Trophoblast cell (in vitro differentiated cells and primary cell): ENCODE data around the gene TSNAXIP1.

ENCODE experiments used
- DNase-seq, 2 donors: peaks; one replicate each; pipeline ENCODE4 v3.0.0-alpha.2; 2016
- H2AFZ ChIP-seq: 2 replicates; pipeline ENCODE4 v1.6.1; 2013; ENCODE audit warnings: low read length, moderate library complexity, mild to moderate bottlenecking; ENCODE audit not compliant: insufficient read depth, poor library complexity
- H2AK5ac ChIP-seq: 2 replicates; pipeline ENCODE4 v1.6.1; 2013; ENCODE audit warnings: mild to moderate bottlenecking, low read length
- H2BK120ac ChIP-seq: 2 replicates; pipeline ENCODE4 v1.6.1; 2013; ENCODE audit warnings: low read length, mild to moderate bottlenecking, moderate library complexity; ENCODE audit not compliant: insufficient read depth, poor library complexity
- H2BK12ac ChIP-seq: 2 replicates; pipeline ENCODE4 v1.6.1; 2013; ENCODE audit warnings: mild to moderate bottlenecking, low read length, moderate library complexity
- H2BK5ac ChIP-seq: 2 replicates; pipeline ENCODE4 v1.6.1; 2013; ENCODE audit warnings: low read length, low read depth, moderate library complexity, mild to moderate bottlenecking; ENCODE audit not compliant: poor library complexity
- H3K14ac ChIP-seq: 2 replicates; pipeline ENCODE4 v1.6.1; 2013; ENCODE audit warnings: mild to moderate bottlenecking, low read length
- H3K18ac ChIP-seq: 2 replicates; pipeline ENCODE4 v1.6.1; 2013; ENCODE audit warnings: mild to moderate bottlenecking, low read length
- H3K23ac ChIP-seq: 2 replicates; pipeline ENCODE4 v1.6.1; 2013; ENCODE audit warnings: low read length
- H3K27ac ChIP-seq: 2 replicates; pipeline ENCODE4 v1.5.1; 2013; ENCODE audit warnings: low read depth, mild to moderate bottlenecking, inconsistent platforms, low read length, moderate library complexity
- H3K27me3 ChIP-seq: 2 replicates; pipeline ENCODE4 v1.6.1; 2013; ENCODE audit warnings: inconsistent platforms, mild to moderate bottlenecking, low read length, moderate library complexity; ENCODE audit not compliant: insufficient read depth
- H3K36me3 ChIP-seq, 2 experiments: 1 replicate in 1 of 2; 2 replicates in 1 of 2; pipeline ENCODE4 v1.6.1; 2013; ENCODE audit warnings: low read length in 2 of 2, mild to moderate bottlenecking in 2 of 2, moderate library complexity in 1 of 2; ENCODE audit not compliant: insufficient read depth in 2 of 2, control insufficient read depth in 1 of 2
- H3K4ac ChIP-seq: 2 replicates; pipeline ENCODE4 v1.6.1; 2013; ENCODE audit warnings: low read depth, mild to moderate bottlenecking, low read length, moderate library complexity
- H3K4me1 ChIP-seq, 2 experiments: 1 replicate in 1 of 2; 2 replicates in 1 of 2; pipeline ENCODE4 v1.6.1; 2013; ENCODE audit warnings: low read length in 2 of 2, mild to moderate bottlenecking in 2 of 2, moderate library complexity in 1 of 2; ENCODE audit not compliant: insufficient read depth in 2 of 2, control insufficient read depth in 1 of 2
- H3K4me2 ChIP-seq: 2 replicates; pipeline ENCODE4 v1.6.1; 2013; ENCODE audit warnings: inconsistent platforms, mild to moderate bottlenecking, low read length, moderate library complexity
- H3K4me3 ChIP-seq: 2 replicates; pipeline ENCODE4 v1.5.1; 2013; ENCODE audit warnings: mild to moderate bottlenecking, low read depth, low read length, inconsistent platforms
- H3K79me1 ChIP-seq: one replicate; pipeline ENCODE4 v1.6.1; 2013; ENCODE audit warnings: low read length
- H3K79me2 ChIP-seq: 2 replicates; pipeline ENCODE4 v1.6.1; 2013; ENCODE audit warnings: low read length, mild to moderate bottlenecking; ENCODE audit not compliant: control insufficient read depth, insufficient read depth, poor library complexity
- H3K9ac ChIP-seq: 2 replicates; pipeline ENCODE4 v1.6.1; 2013; ENCODE audit warnings: mild to moderate bottlenecking, low read length
- H3K9me3 ChIP-seq: 2 replicates; pipeline ENCODE4 v1.6.1; 2013; ENCODE audit warnings: low read depth, mild to moderate bottlenecking, control low read depth, inconsistent platforms, low read length; ENCODE audit not compliant: insufficient read depth
- H4K12ac ChIP-seq: 2 replicates; pipeline ENCODE4 v1.6.1; 2013; ENCODE audit warnings: low read depth, mild to moderate bottlenecking, low read length, moderate library complexity
- H4K8ac ChIP-seq: 2 replicates; pipeline ENCODE4 v1.6.1; 2013; ENCODE audit warnings: low read depth, mild to moderate bottlenecking, low read length, moderate library complexity
- H4K91ac ChIP-seq: one replicate; pipeline ENCODE4 v1.6.1; 2013; ENCODE audit warnings: low read depth, mild to moderate bottlenecking, low read length, moderate library complexity
- WGBS: extraction: QIAGEN DNeasy Blood & Tissue Kit; methylation state at CpG from one replicate; pipeline ENCODE4 v1.1.7; 2013; ENCODE audit warnings: missing lambda C conversion rate; ENCODE audit not compliant: insufficient read length, insufficient coverage; ENCODE audit errors: extremely low coverage; 5-methylcytosine and 5-hydroxymethylcytosine counted together

The TSNAXIP1 gene

DNA sequence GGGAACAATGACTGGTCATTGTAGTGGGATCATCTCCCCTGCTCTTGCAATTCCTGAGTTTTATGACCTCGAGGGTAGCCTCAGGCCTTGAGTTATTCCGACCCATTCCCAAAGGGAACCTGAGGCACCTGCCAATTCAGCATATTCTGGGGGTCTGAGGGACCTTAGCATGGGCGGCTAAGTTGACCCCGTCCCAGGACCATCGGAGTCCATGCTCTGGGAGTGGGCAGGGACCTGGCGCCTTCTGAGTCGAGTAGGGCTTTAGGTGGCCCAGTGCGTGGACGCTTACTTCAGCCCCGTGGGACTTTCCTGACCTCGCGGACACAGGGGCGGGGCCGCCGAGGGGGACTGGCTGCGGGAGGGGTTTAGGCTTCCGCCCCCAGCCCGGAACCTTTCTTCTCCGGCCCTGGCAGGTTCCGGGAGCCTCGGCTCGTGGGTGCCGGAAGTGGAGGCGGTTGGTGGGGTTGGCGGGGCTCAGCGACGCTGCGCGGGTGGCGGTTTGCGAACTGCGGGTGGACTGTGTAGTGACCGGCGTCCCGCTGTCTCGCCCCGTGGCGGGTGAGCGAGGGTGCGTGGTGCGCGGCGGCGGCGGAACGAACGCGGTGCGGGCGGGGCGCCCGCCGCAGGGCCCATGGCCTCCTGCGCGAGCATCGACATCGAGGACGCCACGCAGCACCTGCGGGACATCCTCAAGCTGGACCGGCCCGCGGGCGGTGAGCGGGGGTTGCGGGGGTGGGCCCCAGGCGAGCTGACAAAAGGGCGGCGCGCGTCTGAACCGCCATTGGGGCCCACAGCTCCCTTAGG, 66.1 kb downstream of the TSNAXIP1 start, which contains the start of gene EDC4:
Gene EDC4 (plus strand): TSS at position 422 of the 804 bp plus-strand sequence. CDS start 210 bp downstream, at position 632.
- H3K27ac ChIP-seq: peak within 1 kb of the TSS; percentile 12
- peak within 1 kb of the TSS; percentile 78 for H3K4ac ChIP-seq
- peak within 1 kb of the TSS; percentile 53 for H3K18ac ChIP-seq
- peak within 1 kb of the TSS; percentile 63 for H4K12ac ChIP-seq
- no peak within 1 kb of the TSS for H3K23ac ChIP-seq
- H3K27me3 ChIP-seq: no peaks in the 10 kb centered on the region
- peak within 1 kb of the TSS; percentile 37 for H2BK120ac ChIP-seq
- peak within 1 kb of the TSS; percentile 92 for H3K4me2 ChIP-seq
- H2BK5ac ChIP-seq: peak within 1 kb of the TSS; percentile 33
- peaks cover 46 to 63% of the 10 kb centered on the region in 2 experiments for H3K36me3 ChIP-seq
- H3K79me1 ChIP-seq: peaks cover 4% of the 10 kb centered on the region
- peak within 1 kb of the TSS; percentile 93 for H3K9ac ChIP-seq
- peak within 1 kb of the TSS; percentile 16 for H2AK5ac ChIP-seq
- H3K9me3 ChIP-seq: peaks cover 2% of the 10 kb centered on the region
- H3K4me1 ChIP-seq: peaks cover 3 to 8% of the 10 kb centered on the region in 2 experiments
- peak within 1 kb of the TSS; percentile 95 for H4K8ac ChIP-seq
- H3K4me3 ChIP-seq: peak within 1 kb of the TSS; percentile 94
- peak within 1 kb of the TSS; percentile 86 for H4K91ac ChIP-seq
- H3K79me2 ChIP-seq: peaks cover 12% of the 10 kb centered on the region
- peak within 1 kb of the TSS; percentile 87 for H3K14ac ChIP-seq
- DNase-seq: peak; percentile 81 to 89
- WGBS: no CpG with 5 or more reads among the region's 72 CpGs
- H2BK12ac ChIP-seq: no peak within 1 kb of the TSS
- peak within 1 kb of the TSS; percentile 51 for H2AFZ ChIP-seq

DNA sequence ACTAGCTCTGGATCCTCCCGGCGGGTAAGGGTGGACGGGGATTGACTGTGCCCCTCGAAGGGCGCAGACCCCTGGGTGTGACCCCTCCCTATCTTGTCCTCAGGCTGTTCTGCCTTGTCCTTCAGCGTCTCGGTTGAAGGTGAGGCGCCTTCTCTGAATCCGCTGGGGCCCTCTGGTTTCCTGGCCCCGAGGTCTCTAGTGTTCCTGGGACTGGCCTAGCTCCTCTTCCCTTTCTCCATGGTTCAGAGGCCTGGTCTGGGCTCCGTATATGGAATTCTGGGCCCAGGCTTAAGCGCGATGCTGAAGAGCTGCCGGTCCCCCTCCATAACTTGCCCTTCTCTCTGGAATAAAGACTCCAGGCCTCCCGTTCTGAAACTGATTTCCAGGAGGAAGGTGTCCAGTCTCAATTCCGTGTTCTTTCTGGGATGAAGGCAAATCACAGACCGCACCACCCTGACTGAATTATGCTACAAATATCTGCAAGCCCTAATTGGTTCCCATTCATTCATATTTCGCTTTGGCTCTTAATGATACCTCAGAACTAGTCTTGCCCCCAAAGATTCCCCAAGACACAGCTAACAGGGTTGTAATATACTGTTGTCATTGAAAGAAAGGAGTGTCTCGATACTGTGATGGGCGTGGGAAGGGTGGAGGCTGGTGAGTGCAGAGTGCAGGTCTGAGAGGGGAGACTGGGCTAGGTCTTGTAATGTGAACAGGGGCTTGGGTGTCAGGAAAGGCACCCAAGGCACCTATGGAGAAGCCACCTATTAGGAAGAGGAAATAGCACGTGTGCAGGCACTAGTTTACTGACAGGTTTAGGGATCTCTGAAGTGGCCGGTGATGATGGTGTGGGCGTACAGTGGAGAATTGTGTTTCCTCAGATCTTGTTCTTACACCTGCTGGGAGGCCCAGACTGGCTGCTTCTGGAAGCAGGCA, 67.0 kb downstream of the TSNAXIP1 start:
- Histone ChIP-seq H3K4ac (peak overlapping the region; percentile 78), H2BK5ac (peak overlapping the region; percentile 33), H2BK12ac (no peak overlapping the region), H3K79me1 (peaks cover 4% of the 10 kb centered on the region), H2AK5ac (no peak overlapping the region), H3K27me3 (no peaks in the 10 kb centered on the region), H3K4me1 (peaks cover 3 to 8% of the 10 kb centered on the region in 2 experiments), H2AFZ (peak overlapping the region; percentile 51), H4K91ac (peak overlapping the region; percentile 86), H4K8ac (peak overlapping the region; percentile 95), H3K4me2 (peak overlapping the region; percentile 92), H3K14ac (peak overlapping the region; percentile 87), H3K4me3 (peak overlapping the region; percentile 94), H3K79me2 (peaks cover 12% of the 10 kb centered on the region), H3K36me3 (peaks cover 47 to 63% of the 10 kb centered on the region in 2 experiments), H3K18ac (peak overlapping the region; percentile 53), H3K9ac (peak overlapping the region; percentile 93), H4K12ac (peak overlapping the region; percentile 63), H3K9me3 (peaks cover 2% of the 10 kb centered on the region), H3K27ac (no peak overlapping the region), H2BK120ac (peak overlapping the region; percentile 37), H3K23ac (no peak overlapping the region)
- DNase-seq: no peak
- no CpG with 5 or more reads among the region's 23 CpGs for WGBS

DNA sequence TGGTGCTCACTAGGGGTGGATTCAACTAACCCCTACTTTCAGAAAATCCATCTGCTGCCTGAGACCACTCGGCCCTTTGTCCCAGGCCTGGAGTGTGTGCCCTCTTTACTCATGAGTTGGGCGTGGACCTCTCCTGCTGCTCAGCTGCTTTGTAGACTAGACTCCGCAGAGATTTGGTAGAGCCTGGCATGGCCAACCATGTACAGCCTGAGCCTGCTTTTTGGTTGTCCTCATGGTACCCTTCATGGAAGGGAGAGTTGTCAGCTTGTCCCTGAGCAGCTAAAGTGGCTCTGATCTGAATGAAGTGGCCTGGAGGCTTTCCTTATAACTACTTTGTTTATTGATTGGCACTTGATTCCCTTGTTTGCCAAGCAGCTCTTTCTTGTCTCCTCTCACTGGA, 67.7 kb downstream of the TSNAXIP1 start:
- H3K36me3 ChIP-seq: peaks cover 51 to 64% of the 10 kb centered on the region in 2 experiments
- no peak overlapping the region for H3K9ac ChIP-seq

DNA sequence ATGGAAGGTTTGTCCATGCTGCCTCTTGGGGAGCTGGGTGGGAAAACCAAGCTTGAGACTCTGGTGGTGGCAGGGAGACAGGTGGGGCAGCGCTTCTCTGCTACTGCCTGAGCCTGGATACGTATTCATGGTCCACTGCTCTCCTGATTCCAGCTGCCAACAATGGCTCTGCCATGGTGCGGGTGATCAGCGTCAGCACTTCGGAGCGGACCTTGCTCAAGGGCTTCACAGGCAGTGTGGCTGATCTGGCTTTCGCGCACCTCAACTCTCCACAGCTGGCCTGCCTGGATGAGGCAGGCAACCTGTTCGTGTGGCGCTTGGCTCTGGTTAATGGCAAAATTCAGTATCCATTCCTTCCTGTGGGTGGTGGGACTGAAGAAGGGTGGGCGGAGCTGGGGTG, 70.4 kb downstream of the TSNAXIP1 start:
- no peak overlapping the region for H3K4ac ChIP-seq
- WGBS: no CpG with 5 or more reads among the region's 11 CpGs
- H3K23ac ChIP-seq: no peak overlapping the region
- no peaks in the 10 kb centered on the region for H3K27me3 ChIP-seq
- H3K36me3 ChIP-seq: peaks cover 61 to 68% of the 10 kb centered on the region in 2 experiments
- no peak overlapping the region for H3K14ac ChIP-seq
- no peak overlapping the region for H3K18ac ChIP-seq
- H3K4me2 ChIP-seq: no peak overlapping the region
- no peak overlapping the region for H4K8ac ChIP-seq
- no peak overlapping the region for H2BK12ac ChIP-seq
- peaks cover 3 to 8% of the 10 kb centered on the region in 2 experiments for H3K4me1 ChIP-seq
- H2AFZ ChIP-seq: no peak overlapping the region
- H3K27ac ChIP-seq: no peak overlapping the region
- peaks cover 4% of the 10 kb centered on the region for H3K79me1 ChIP-seq
- H3K4me3 ChIP-seq: no peak overlapping the region
- DNase-seq: no peak
- no peak overlapping the region for H4K12ac ChIP-seq
- H3K79me2 ChIP-seq: peaks cover 12% of the 10 kb centered on the region
- no peak overlapping the region for H3K9ac ChIP-seq
- H2BK5ac ChIP-seq: no peak overlapping the region
- H2BK120ac ChIP-seq: no peak overlapping the region
- no peak overlapping the region for H4K91ac ChIP-seq
- H3K9me3 ChIP-seq: peaks cover 6% of the 10 kb centered on the region
- H2AK5ac ChIP-seq: no peak overlapping the region

More for the DNA sequence above, 67.7 kb downstream of the TSNAXIP1 start:
- H3K4me1 ChIP-seq: peaks cover 3 to 8% of the 10 kb centered on the region in 2 experiments
- no peak overlapping the region for H2BK12ac ChIP-seq
- peaks cover 12% of the 10 kb centered on the region for H3K79me2 ChIP-seq
- peaks cover 4% of the 10 kb centered on the region for H3K79me1 ChIP-seq
- H3K4ac ChIP-seq: peak overlapping the region; percentile 78
- H2BK5ac ChIP-seq: no peak overlapping the region
- H3K18ac ChIP-seq: no peak overlapping the region
- no peak overlapping the region for H4K91ac ChIP-seq
- no peak overlapping the region for H3K27ac ChIP-seq
- H3K14ac ChIP-seq: no peak overlapping the region
- H3K4me3 ChIP-seq: no peak overlapping the region
- H4K8ac ChIP-seq: no peak overlapping the region
- no CpG with 5 or more reads among the region's 3 CpGs for WGBS
- no peak overlapping the region for H2AK5ac ChIP-seq
- H3K27me3 ChIP-seq: no peaks in the 10 kb centered on the region
- H3K4me2 ChIP-seq: peak overlapping the region; percentile 92
- H4K12ac ChIP-seq: no peak overlapping the region
- H3K9me3 ChIP-seq: peaks cover 2% of the 10 kb centered on the region
- H2AFZ ChIP-seq: no peak overlapping the region
- H2BK120ac ChIP-seq: no peak overlapping the region
- DNase-seq: no peak
- no peak overlapping the region for H3K23ac ChIP-seq
